ENCODE results near the gene SNTB2.

The SNTB2 gene

DNA sequence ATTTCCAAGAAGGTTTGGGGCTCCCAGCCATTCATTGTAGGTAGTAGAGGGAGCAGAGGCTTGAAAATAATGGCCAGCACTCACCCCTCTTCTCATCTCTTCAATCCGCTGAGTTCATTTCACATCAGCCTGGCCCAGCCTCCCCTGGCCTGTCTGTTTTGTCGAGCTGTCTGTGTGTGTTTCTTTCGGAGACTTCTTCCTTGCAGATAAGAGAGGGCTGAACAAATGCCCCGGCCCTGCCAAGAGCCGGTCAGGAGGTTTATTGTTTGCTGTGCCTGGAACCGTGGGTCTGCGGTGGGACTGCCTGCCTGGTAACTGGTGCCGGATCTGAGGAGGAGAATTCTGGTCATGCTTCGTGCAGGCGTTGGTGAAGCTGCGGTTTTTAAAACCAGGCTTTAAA, 127.6 kb downstream of the SNTB2 start:
- TF ChIP-seq, protein P1, sequence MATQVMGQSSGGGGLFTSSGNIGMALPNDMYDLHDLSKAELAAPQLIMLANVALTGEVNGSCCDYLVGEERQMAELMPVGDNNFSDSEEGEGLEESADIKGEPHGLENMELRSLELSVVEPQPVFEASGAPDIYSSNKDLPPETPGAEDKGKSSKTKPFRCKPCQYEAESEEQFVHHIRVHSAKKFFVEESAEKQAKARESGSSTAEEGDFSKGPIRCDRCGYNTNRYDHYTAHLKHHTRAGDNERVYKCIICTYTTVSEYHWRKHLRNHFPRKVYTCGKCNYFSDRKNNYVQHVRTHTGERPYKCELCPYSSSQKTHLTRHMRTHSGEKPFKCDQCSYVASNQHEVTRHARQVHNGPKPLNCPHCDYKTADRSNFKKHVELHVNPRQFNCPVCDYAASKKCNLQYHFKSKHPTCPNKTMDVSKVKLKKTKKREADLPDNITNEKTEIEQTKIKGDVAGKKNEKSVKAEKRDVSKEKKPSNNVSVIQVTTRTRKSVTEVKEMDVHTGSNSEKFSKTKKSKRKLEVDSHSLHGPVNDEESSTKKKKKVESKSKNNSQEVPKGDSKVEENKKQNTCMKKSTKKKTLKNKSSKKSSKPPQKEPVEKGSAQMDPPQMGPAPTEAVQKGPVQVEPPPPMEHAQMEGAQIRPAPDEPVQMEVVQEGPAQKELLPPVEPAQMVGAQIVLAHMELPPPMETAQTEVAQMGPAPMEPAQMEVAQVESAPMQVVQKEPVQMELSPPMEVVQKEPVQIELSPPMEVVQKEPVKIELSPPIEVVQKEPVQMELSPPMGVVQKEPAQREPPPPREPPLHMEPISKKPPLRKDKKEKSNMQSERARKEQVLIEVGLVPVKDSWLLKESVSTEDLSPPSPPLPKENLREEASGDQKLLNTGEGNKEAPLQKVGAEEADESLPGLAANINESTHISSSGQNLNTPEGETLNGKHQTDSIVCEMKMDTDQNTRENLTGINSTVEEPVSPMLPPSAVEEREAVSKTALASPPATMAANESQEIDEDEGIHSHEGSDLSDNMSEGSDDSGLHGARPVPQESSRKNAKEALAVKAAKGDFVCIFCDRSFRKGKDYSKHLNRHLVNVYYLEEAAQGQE (IDR thresholded peaks at IDR 0.05; ENCODE audit: low read depth) = no peak
- no peak for TF ChIP-seq NFIC (IDR thresholded peaks at IDR 0.05)
- no peak for TF ChIP-seq EGR1 (IDR thresholded peaks at IDR 0.05)
- TF ChIP-seq CREB1 (IDR thresholded peaks at IDR 0.05; ENCODE audit: low read depth) = no peak
- TF ChIP-seq TAF1 (IDR thresholded peaks at IDR 0.05; ENCODE audit: low read depth) = no peak
- no peak for TF ChIP-seq TCF12 (IDR thresholded peaks at IDR 0.05; ENCODE audit: low read depth)
- TF ChIP-seq YY1 (IDR thresholded peaks at IDR 0.05; ENCODE audit: low read depth) = no peak
- TF ChIP-seq ZBTB7A (IDR thresholded peaks at IDR 0.05; ENCODE audit: low read depth) = no peak
- TF ChIP-seq, protein P2, sequence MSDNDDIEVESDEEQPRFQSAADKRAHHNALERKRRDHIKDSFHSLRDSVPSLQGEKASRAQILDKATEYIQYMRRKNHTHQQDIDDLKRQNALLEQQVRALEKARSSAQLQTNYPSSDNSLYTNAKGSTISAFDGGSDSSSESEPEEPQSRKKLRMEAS (IDR thresholded peaks at IDR 0.05) = no peak
- no peak for TF ChIP-seq EP300 (IDR thresholded peaks at IDR 0.05; ENCODE audit: borderline replicate concordance)
- TF ChIP-seq CEBPB (IDR thresholded peaks at IDR 0.05) = no peak
- no peak for TF ChIP-seq USF1 (IDR thresholded peaks at IDR 0.05)
- TF ChIP-seq RAD21 (IDR thresholded peaks at IDR 0.05; ENCODE audit: low read depth) = no peak
- TF ChIP-seq FOXM1 (IDR thresholded peaks at IDR 0.05; ENCODE audit: borderline replicate concordance, low read depth) = no peak
- TF ChIP-seq TEAD4 (IDR thresholded peaks at IDR 0.05) = no peak

DNA sequence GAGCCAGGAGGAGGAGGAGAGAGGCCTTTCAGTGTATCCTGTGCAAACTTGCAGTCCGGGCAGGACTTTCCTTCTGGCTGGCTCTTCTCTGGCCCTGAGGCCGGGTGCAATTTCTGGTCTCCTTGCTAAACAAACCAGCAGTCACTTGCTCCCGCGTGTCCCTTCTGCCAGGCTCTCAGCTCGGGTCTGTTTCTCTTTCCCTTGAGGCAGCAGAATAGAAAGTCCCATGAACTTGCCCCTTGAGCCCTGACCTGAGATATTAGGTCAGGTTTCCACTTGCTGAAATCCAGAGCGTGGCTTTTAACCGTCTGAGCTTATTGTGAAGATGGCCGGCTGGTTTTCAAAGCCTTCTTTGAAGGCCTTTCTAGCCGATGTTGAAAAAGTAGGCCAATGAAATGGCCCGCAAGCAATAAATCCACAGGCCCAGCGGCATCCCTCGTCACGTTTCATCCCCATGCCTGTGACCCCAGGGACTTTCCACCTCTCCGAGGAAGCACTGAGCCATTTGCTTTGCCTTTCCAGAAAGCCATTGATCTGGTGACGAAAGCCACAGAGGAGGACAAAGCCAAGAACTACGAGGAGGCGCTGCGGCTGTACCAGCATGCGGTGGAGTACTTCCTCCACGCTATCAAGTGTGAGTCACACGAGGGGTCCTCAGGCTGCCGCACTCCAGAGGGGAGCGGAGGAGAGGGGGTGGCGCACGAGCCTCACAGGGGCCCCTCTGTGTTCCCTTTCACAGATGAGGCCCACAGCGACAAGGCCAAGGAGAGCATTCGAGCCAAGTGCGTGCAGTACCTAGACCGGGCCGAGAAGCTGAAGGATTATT, 128.7 kb downstream of the SNTB2 start:
- no peak for TF ChIP-seq TCF12 (IDR thresholded peaks at IDR 0.05; ENCODE audit: low read depth)
- no peak for TF ChIP-seq YY1 (IDR thresholded peaks at IDR 0.05; ENCODE audit: low read depth)

DNA sequence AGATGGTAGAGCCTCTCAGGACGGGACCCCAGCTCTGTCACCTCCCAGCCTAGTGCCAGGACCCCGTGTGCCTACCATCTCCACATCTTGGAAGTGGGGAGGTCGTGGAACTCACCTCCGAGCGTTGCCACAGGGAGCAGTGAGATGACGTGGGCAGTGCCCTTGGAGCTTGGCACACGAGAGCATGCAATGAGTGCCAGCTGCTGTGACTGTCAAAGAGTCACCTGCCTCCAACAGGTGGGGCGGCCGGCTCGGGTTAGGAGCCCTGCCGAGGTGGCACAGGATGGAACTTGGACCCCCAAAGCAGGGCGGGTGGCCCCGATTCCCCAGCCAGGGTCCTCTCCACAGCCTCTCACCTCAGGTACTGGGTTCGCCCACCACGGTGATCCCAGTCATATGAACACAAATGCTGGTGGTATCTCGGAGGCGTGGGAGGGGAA, 129.7 kb downstream of the SNTB2 start:
- TF ChIP-seq ZBTB7A (IDR thresholded peaks at IDR 0.05; ENCODE audit: low read depth) (no peak), EGR1 (IDR thresholded peaks at IDR 0.05) (no peak), CREB1 (IDR thresholded peaks at IDR 0.05; ENCODE audit: low read depth) (no peak), EP300 (IDR thresholded peaks at IDR 0.05; ENCODE audit: borderline replicate concordance) (no peak), CEBPB (IDR thresholded peaks at IDR 0.05) (no peak), USF1 (IDR thresholded peaks at IDR 0.05) (no peak), RAD21 (IDR thresholded peaks at IDR 0.05; ENCODE audit: low read depth) (no peak), TEAD4 (IDR thresholded peaks at IDR 0.05) (no peak), TCF12 (IDR thresholded peaks at IDR 0.05; ENCODE audit: low read depth) (no peak), YY1 (IDR thresholded peaks at IDR 0.05; ENCODE audit: low read depth) (no peak), TAF1 (IDR thresholded peaks at IDR 0.05; ENCODE audit: low read depth) (no peak)
- TF ChIP-seq, protein P1 (IDR thresholded peaks at IDR 0.05; ENCODE audit: low read depth) = no peak
- TF ChIP-seq, protein P2 (IDR thresholded peaks at IDR 0.05) = no peak

DNA sequence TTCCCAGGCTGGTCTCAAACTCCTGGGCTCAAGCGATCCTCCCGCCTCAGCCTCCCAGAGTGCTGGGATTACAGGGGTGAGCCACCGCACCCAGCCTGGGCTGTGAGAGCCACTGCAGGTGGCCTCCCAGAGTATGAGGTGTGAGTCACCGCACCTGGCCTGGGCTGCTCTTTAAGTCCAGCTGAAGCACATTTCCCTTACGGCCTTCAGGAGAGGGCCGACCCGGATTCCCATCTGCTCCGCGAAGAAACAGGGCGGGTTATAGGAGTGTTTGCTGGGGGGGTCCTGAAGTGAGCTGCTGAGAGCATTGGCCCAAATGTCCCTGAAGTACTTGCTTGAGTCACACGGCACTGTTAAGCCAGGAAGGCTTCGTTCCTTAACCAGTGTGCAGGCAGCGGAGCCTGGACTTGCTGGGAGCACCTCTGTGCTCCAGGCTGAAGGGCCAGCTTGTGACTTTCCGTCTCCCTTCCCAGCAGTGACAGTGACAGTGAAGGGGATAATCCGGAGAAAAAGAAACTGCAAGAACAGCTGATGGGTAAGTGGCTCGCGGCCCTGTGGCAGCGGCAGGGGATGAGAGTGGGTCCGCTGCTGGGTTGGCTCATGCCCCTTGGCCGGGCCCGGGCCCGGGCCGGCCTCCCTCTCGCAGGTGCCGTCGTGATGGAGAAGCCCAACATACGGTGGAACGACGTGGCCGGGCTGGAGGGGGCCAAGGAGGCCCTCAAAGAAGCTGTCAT, 131.4 kb downstream of the SNTB2 start:
- TF ChIP-seq NFIC (IDR thresholded peaks at IDR 0.05) (no peak), YY1 (IDR thresholded peaks at IDR 0.05; ENCODE audit: low read depth) (no peak), CREB1 (IDR thresholded peaks at IDR 0.05; ENCODE audit: low read depth) (no peak)

GRCh38 chr16:69318911-69319289, 131.9 kb downstream of the SNTB2 start:
- TF ChIP-seq NFIC (IDR thresholded peaks at IDR 0.05) = no peak
- no peak for TF ChIP-seq TCF12 (IDR thresholded peaks at IDR 0.05; ENCODE audit: low read depth)
- TF ChIP-seq RAD21 (IDR thresholded peaks at IDR 0.05; ENCODE audit: low read depth) = no peak
- no peak for TF ChIP-seq CEBPB (IDR thresholded peaks at IDR 0.05)
- no peak for TF ChIP-seq EP300 (IDR thresholded peaks at IDR 0.05; ENCODE audit: borderline replicate concordance)
- no peak for TF ChIP-seq TEAD4 (IDR thresholded peaks at IDR 0.05)
- no peak for TF ChIP-seq ZBTB7A (IDR thresholded peaks at IDR 0.05; ENCODE audit: low read depth)
- no peak for TF ChIP-seq USF1 (IDR thresholded peaks at IDR 0.05)
- TF ChIP-seq CREB1 (IDR thresholded peaks at IDR 0.05; ENCODE audit: low read depth) = no peak
- TF ChIP-seq FOXM1 (IDR thresholded peaks at IDR 0.05; ENCODE audit: borderline replicate concordance, low read depth) = no peak
- TF ChIP-seq TAF1 (IDR thresholded peaks at IDR 0.05; ENCODE audit: low read depth) = no peak
- no peak for TF ChIP-seq YY1 (IDR thresholded peaks at IDR 0.05; ENCODE audit: low read depth)
- TF ChIP-seq, protein P2 (IDR thresholded peaks at IDR 0.05) = no peak
- TF ChIP-seq, protein P1 (IDR thresholded peaks at IDR 0.05; ENCODE audit: low read depth) = no peak
- TF ChIP-seq EGR1 (IDR thresholded peaks at IDR 0.05) = no peak

Data from Ishikawa (cell line).